ENCODE data around the gene RASGRP2.

DNA sequence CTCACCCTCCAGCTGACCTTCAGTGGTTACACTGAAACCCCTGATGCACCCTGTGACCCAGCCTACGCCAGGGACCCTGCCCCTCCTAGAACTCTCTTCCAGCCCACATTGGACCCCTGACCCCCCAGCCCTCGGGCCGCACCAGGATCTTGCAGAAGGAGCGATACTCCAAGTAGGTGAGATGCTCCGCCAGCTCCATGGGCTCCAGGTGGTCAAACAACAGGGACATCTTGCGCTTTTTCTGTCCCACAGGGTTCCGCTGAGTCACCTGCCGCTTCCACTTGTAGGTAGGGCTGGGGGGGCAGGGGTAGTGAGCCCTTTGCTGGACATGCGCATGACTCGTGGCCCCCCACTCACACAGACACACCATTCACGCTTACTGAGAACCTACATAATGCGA lies 4.1 kb downstream of the RASGRP2 start:
- TF ChIP-seq CTCF (IDR thresholded peaks at IDR 0.05; ENCODE audit: low read length) (no peak), EZH2 (IDR thresholded peaks at IDR 0.05; ENCODE audit: borderline replicate concordance, low read length) (no peak)

Data from OCI-LY1 (cell line).